Smooth muscle cell (in vitro differentiated cells): ENCODE data around the gene MARK3. TPM values are rescaled to one million over a fixed set of nuclear protein-coding genes. Genes with fewer than 3 reads are reported as not detected.

ENCODE experiments used
- DNase-seq: peaks from one replicate; lab custom pipeline; 2025; ENCODE audit not compliant: unreplicated experiment; lab: John Stamatoyannopoulos, UW
- H2AFZ ChIP-seq: fragments of 200-600 bp; sonication (generic); 2 replicates; pipeline ENCODE4 v1.6.0; 2016; ENCODE audit warnings: antibody characterized with exemption, low read depth, mild to moderate bottlenecking
- H3F3A ChIP-seq: fragments of 200-600 bp; sonication (generic); 2 replicates; pipeline ENCODE4 v1.6.0; 2017; ENCODE audit warnings: antibody characterized with exemption, low read depth
- H3K27ac ChIP-seq: fragments of 200-600 bp; sonication (generic); 2 replicates; pipeline ENCODE4 v1.5.1; 2016; ENCODE audit warnings: low read depth, mild to moderate bottlenecking
- H3K27me3 ChIP-seq: fragments of 200-600 bp; sonication (generic); 2 replicates; pipeline ENCODE4 v1.6.1; 2016; ENCODE audit warnings: low read depth, mild to moderate bottlenecking
- H3K36me3 ChIP-seq: fragments of 200-600 bp; sonication (generic); 2 replicates; pipeline ENCODE4 v1.5.1; 2016; ENCODE audit warnings: low read depth
- H3K4me1 ChIP-seq: fragments of 200-600 bp; sonication (generic); 2 replicates; pipeline ENCODE4 v1.5.1; 2016; ENCODE audit warnings: low read depth
- H3K4me2 ChIP-seq: fragments of 200-600 bp; sonication (generic); 2 replicates; pipeline ENCODE4 v1.6.0; 2016; ENCODE audit warnings: mild to moderate bottlenecking
- H3K4me3 ChIP-seq: fragments of 200-600 bp; sonication (generic); 2 replicates; pipeline ENCODE4 v1.5.1; 2016; ENCODE audit warnings: mild to moderate bottlenecking
- H3K79me2 ChIP-seq: fragments of 200-600 bp; sonication (generic); 2 replicates; pipeline ENCODE4 v1.6.0; 2016; ENCODE audit warnings: low read depth, mild to moderate bottlenecking
- H3K9ac ChIP-seq: fragments of 200-600 bp; sonication (generic); 2 replicates; pipeline ENCODE4 v1.6.0; 2016; ENCODE audit warnings: low read depth
- H3K9me3 ChIP-seq: fragments of 200-600 bp; sonication (generic); replicated peaks from 2 replicates; pipeline ENCODE4 v1.5.1; 2016; ENCODE audit warnings: low read depth
- H4K20me1 ChIP-seq: fragments of 200-600 bp; sonication (generic); 2 replicates; pipeline ENCODE4 v1.6.0; 2016; ENCODE audit warnings: low read depth
- WGBS: methylation state at CpG from one replicate; pipeline ENCODE4 v1.1.7; 2016; ENCODE audit warnings: low lambda C conversion rate; 5-methylcytosine and 5-hydroxymethylcytosine counted together
- polyA plus RNA-seq: library from polyadenylated mRNA; unstranded; fragments of >200 nt; fragmentation: Nextera tagmentation; extraction: Ambion mirVana; gene quantifications from 2 replicates; pipeline ENCODE4 v1.2.1, GENCODE V29; 2016
- total RNA-seq: library from RNA; depleted of rRNA; stranded (reverse); fragments of >200 nt; gene quantifications from 2 replicates; pipeline ENCODE4 v1.2.3, GENCODE V29; 2014
- TF ChIP-seq, protein P1 (sequence below): fragments of 200-600 bp; sonication (generic); IDR thresholded peaks from 2 replicates; pipeline ENCODE4 v1.5.1; 2017; ENCODE audit warnings: borderline replicate concordance, mild to moderate bottlenecking, antibody characterized with exemption; ENCODE audit not compliant: insufficient read depth, poor library complexity, severe bottlenecking

The MARK3 gene
- total and polyA plus RNA-seq, 2 experiments from 2014 or later = 63.2 to 68.4 TPM

DNA sequence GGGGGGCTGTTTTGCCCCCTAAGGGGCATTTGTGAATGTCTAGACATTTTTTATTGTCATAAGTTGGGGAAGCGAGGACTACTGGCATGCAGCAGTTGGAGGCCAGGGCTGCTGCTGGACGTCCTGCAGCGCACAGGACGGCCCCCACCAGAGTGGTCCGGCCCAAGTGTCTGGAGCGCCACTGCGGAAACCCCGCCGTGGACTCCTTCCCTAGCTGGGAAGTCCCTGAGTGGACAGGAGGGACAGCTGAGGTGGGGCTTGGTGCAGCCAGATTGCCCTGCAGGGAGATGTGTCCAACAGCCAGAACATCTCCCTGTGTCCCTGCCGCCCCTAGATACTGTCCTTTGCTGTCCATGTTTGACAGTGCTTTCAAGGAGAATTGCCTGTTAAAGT lies 132.0 kb downstream of the MARK3 start:
- H3K9me3 ChIP-seq = no peaks in the 10 kb centered on the region
- H3K79me2 ChIP-seq = no peaks in the 10 kb centered on the region
- 92% methylated on average over 10 of the region's 10 CpGs for WGBS
- peaks cover 11% of the 10 kb centered on the region for H3K4me1 ChIP-seq
- TF ChIP-seq, protein P1, sequence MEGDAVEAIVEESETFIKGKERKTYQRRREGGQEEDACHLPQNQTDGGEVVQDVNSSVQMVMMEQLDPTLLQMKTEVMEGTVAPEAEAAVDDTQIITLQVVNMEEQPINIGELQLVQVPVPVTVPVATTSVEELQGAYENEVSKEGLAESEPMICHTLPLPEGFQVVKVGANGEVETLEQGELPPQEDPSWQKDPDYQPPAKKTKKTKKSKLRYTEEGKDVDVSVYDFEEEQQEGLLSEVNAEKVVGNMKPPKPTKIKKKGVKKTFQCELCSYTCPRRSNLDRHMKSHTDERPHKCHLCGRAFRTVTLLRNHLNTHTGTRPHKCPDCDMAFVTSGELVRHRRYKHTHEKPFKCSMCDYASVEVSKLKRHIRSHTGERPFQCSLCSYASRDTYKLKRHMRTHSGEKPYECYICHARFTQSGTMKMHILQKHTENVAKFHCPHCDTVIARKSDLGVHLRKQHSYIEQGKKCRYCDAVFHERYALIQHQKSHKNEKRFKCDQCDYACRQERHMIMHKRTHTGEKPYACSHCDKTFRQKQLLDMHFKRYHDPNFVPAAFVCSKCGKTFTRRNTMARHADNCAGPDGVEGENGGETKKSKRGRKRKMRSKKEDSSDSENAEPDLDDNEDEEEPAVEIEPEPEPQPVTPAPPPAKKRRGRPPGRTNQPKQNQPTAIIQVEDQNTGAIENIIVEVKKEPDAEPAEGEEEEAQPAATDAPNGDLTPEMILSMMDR = no peak
- H3K9ac ChIP-seq = no peak overlapping the region
- DNase-seq = no peak
- H3K36me3 ChIP-seq = no peaks in the 10 kb centered on the region
- H4K20me1 ChIP-seq = peaks cover 6% of the 10 kb centered on the region
- no peaks in the 10 kb centered on the region for H3F3A ChIP-seq
- H3K4me2 ChIP-seq = no peak overlapping the region
- H3K27ac ChIP-seq = peak overlapping the region; percentile 22
- peaks cover 5% of the 10 kb centered on the region for H3K27me3 ChIP-seq
- H2AFZ ChIP-seq = no peak overlapping the region
- H3K4me3 ChIP-seq = no peak overlapping the region

- no peaks in the 10 kb centered on the region for H3K9me3 ChIP-seq
- H3K4me1 ChIP-seq = peaks cover 12% of the 10 kb centered on the region
- 75% methylated on average over 20 of the region's 20 CpGs for WGBS
- no peak overlapping the region for H3K4me3 ChIP-seq
- H3K36me3 ChIP-seq = no peaks in the 10 kb centered on the region
- H3K27ac ChIP-seq = peak overlapping the region; percentile 22
- H2AFZ ChIP-seq = no peak overlapping the region
- peaks cover 9% of the 10 kb centered on the region for H3K27me3 ChIP-seq
- no peak overlapping the region for H3K4me2 ChIP-seq
- H4K20me1 ChIP-seq = peaks cover 6% of the 10 kb centered on the region
- TF ChIP-seq, protein P1 = no peak
- no peaks in the 10 kb centered on the region for H3F3A ChIP-seq
- no peaks in the 10 kb centered on the region for H3K79me2 ChIP-seq
- H3K9ac ChIP-seq = no peak overlapping the region
- DNase-seq = no peak
These were observed 132.7 kb downstream of the MARK3 start for GRCh38 chr14:103517721-103518421.

DNA sequence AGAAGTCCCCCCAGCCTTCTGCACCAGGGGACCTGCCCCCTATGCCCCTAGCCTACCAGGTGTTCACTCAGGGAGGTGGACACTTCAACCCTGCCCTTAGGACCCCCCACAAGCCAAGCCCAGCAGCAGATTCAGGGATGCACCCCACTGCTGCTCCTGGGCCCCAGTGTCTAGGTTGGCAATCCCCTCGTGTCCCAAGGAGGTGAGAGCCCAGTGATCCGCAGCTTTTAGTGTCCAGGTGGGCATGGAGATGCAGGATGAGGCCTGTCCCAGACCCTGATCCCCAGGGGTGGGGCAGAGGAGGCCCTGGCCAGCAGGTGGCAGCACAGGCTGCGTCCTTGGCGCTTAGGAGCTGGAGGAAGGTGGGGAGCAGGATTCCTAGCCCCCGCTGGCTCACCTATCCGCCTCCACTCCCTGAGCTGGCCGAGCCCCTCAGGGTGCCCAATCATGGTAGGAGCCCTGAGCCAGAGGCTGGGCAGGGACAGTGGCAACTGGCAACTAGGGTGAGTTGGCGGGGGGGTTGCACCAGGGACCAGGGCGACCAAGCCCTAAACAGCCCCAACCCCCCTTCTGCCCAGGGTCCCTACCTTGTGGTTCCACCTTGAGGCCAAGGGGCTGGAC lies 133.3 kb downstream of the MARK3 start:
- no peaks in the 10 kb centered on the region for H3K9me3 ChIP-seq
- no peaks in the 10 kb centered on the region for H3K79me2 ChIP-seq
- H3K9ac ChIP-seq = no peak overlapping the region
- H3K4me3 ChIP-seq = no peak overlapping the region
- peaks cover 17% of the 10 kb centered on the region for H3K4me1 ChIP-seq
- H4K20me1 ChIP-seq = peaks cover 6% of the 10 kb centered on the region
- H3K36me3 ChIP-seq = no peaks in the 10 kb centered on the region
- H2AFZ ChIP-seq = no peak overlapping the region
- no peak for DNase-seq
- H3K27ac ChIP-seq = no peak overlapping the region
- TF ChIP-seq, protein P1 = peak; percentile 74
- H3F3A ChIP-seq = no peaks in the 10 kb centered on the region
- peaks cover 16% of the 10 kb centered on the region for H3K27me3 ChIP-seq
- WGBS = 58% methylated on average over 9 of the region's 9 CpGs
- H3K4me2 ChIP-seq = no peak overlapping the region
